ENCODE results near the gene RHBDL3.

RHBDL3 gene

GRCh38 chr17:32265192-32265923, at the start of gene RHBDL3:
TSS of gene RHBDL3 (plus strand) at chr17:32265832. CDS start at chr17:32266190, 358 bp downstream.
- no peak for DNase-seq (ENCODE audit: extremely low read depth, low read depth)
- TF ChIP-seq, protein P1, sequence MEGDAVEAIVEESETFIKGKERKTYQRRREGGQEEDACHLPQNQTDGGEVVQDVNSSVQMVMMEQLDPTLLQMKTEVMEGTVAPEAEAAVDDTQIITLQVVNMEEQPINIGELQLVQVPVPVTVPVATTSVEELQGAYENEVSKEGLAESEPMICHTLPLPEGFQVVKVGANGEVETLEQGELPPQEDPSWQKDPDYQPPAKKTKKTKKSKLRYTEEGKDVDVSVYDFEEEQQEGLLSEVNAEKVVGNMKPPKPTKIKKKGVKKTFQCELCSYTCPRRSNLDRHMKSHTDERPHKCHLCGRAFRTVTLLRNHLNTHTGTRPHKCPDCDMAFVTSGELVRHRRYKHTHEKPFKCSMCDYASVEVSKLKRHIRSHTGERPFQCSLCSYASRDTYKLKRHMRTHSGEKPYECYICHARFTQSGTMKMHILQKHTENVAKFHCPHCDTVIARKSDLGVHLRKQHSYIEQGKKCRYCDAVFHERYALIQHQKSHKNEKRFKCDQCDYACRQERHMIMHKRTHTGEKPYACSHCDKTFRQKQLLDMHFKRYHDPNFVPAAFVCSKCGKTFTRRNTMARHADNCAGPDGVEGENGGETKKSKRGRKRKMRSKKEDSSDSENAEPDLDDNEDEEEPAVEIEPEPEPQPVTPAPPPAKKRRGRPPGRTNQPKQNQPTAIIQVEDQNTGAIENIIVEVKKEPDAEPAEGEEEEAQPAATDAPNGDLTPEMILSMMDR (IDR thresholded peaks at IDR 0.05; ENCODE audit: low read depth, low read length) = no peak

DNA sequence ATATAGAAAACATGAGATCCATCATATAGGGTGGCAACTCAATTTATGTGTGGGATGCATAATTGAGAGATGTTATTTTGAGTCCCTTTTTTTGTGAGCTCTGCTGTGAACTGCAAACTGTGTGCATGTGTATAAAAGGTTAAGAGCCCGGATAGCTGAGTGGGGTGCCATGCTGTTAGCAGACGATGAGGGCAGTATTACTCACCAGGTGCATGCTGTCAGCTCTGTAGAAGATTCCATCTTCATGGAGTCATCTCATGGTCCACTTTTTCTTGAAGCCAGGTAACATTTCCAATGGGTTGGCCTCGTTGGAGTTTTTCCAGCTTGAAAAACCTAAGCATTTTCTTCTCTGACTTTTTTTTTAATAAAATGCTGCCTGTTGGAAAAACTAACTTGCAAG, 43.0 kb upstream of the RHBDL3 start:
- TF ChIP-seq, protein P1 (IDR thresholded peaks at IDR 0.05; ENCODE audit: low read depth, low read length) = no peak
- no peak for DNase-seq (ENCODE audit: extremely low read depth, low read depth)

DNA sequence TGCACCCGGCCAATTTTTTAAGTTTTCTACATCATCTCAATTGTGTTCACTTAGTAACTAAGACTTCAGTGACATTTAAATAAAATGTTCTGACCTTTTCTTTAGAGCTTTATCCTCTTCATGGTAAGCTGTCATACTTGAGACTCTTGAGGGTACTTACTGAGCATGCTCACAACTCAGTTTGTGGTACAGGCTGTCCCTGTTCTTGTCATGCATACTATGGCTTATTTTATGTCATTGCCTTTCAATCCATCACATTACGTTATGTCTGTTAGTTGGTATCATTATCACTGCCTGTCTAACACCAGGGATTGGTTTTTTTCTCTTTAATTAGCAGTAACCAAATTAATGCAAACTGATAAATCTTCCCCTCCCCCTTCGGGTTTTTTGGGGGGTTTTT, 41.9 kb upstream of the RHBDL3 start:
- TF ChIP-seq, protein P1 (IDR thresholded peaks at IDR 0.05; ENCODE audit: low read depth, low read length) = no peak
- no peak for DNase-seq (ENCODE audit: extremely low read depth, low read depth)

- TF ChIP-seq, protein P1 (IDR thresholded peaks at IDR 0.05; ENCODE audit: low read depth, low read length) = no peak
- DNase-seq (ENCODE audit: extremely low read depth, low read depth) = no peak
Observed at GRCh38 chr17:32226886-32227285, 38.7 kb upstream of the RHBDL3 start.

GRCh38 chr17:32227910-32228309, 37.7 kb upstream of the RHBDL3 start:
- no peak for DNase-seq (ENCODE audit: extremely low read depth, low read depth)
- TF ChIP-seq, protein P1 (IDR thresholded peaks at IDR 0.05; ENCODE audit: low read depth, low read length) = no peak

- TF ChIP-seq, protein P1 (IDR thresholded peaks at IDR 0.05; ENCODE audit: low read depth, low read length) = no peak
- DNase-seq (ENCODE audit: extremely low read depth, low read depth) = no peak
Observed at GRCh38 chr17:32235588-32235987, 30.0 kb upstream of the RHBDL3 start.

DNA sequence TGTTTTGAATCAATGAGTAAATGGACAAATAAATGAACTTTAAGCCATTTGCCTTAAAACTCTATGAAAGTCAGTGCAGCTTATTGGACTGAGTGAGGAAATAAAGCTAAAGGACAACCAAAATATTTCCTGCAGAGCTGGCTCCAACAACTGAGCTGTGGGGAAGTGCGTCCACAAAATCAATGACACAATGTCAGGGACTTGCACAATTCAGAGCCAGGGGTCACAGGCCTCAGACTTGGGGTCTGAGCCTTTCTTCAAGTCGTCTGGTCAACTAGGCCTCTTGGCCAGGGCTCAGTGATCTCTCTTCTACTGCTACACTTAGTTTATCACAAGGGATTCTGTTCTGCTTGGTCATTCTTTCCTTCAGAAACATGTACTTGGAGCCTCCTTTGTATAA, 26.2 kb upstream of the RHBDL3 start:
- DNase-seq (ENCODE audit: extremely low read depth, low read depth) = no peak
- TF ChIP-seq, protein P1 (IDR thresholded peaks at IDR 0.05; ENCODE audit: low read depth, low read length) = no peak
